Inflammatory macrophage (primary cell): Measurements from ENCODE around the gene GABRD.

Source experiments
- DNase-seq, 2 donors: peaks; one replicate each; pipeline ENCODE4 v3.0.0-alpha.2; 2020 to 2022

The GABRD gene

GRCh38 chr1:2041305-2041704, 22.2 kb downstream of the GABRD start:
- no peak for DNase-seq

GRCh38 chr1:2041887-2042286, 22.7 kb downstream of the GABRD start:
- no peak for DNase-seq

GRCh38 chr1:2042830-2043773, 24.0 kb downstream of the GABRD start:
- no peak for DNase-seq

- no peak for DNase-seq
Measured at GRCh38 chr1:2043886-2044285, 24.7 kb downstream of the GABRD start.

GRCh38 chr1:2044510-2045319, 25.6 kb downstream of the GABRD start:
- DNase-seq = peak; percentile 60 to 68

GRCh38 chr1:2045468-2046173, 26.5 kb downstream of the GABRD start:
- no peak for DNase-seq

GRCh38 chr1:2046174-2046917, 27.2 kb downstream of the GABRD start:
- peak; percentile 6 to 32 for DNase-seq

GRCh38 chr1:2046953-2047748, 28.0 kb downstream of the GABRD start:
- no peak for DNase-seq

- no peak for DNase-seq
Measured at GRCh38 chr1:2047749-2048729, 28.9 kb downstream of the GABRD start.

GRCh38 chr1:2049225-2049717, 30.1 kb downstream of the GABRD start:
- no peak for DNase-seq

- DNase-seq = peak in 1 of 2 donors; percentile 50
Measured at GRCh38 chr1:2049718-2050431, 30.7 kb downstream of the GABRD start, which contains the start of gene PRKCZ. TSS of gene PRKCZ (plus strand) at chr1:2050411. CDS start at chr1:2050631, 220 bp downstream.

GRCh38 chr1:2050461-2050792, 31.3 kb downstream of the GABRD start:
- DNase-seq = no peak

GRCh38 chr1:2050793-2051682, 31.9 kb downstream of the GABRD start:
- DNase-seq = no peak

- no peak for DNase-seq
Measured at GRCh38 chr1:2052054-2052679, 33.0 kb downstream of the GABRD start.

GRCh38 chr1:2052756-2053155, 33.6 kb downstream of the GABRD start:
- no peak for DNase-seq

- no peak for DNase-seq
Measured at GRCh38 chr1:2053217-2053616, 34.1 kb downstream of the GABRD start.

- no peak for DNase-seq
Measured at GRCh38 chr1:2053784-2054376, 34.7 kb downstream of the GABRD start.
